Thoracic aorta (tissue), 2 donors: ENCODE results near the gene NT5E. TPM values are rescaled to one million over a fixed set of nuclear protein-coding genes. Genes with fewer than 3 reads are reported as not detected.

Experiments used
- ATAC-seq: fragments of 150-250 bp; one replicate; pipeline ENCODE4 v1.8.0; 2017; ENCODE audit warnings: low read depth; ENCODE audit not compliant: insufficient number of reproducible peaks, low FRiP score
- DNase-seq: peaks from one replicate; pipeline ENCODE4 v3.0.0-alpha.2; 2020; ENCODE audit warnings: low spot score
- H3K27ac ChIP-seq, 2 donors: fragments of 200-600 bp; sonication (generic); 1 replicate in 1 of 2; 2 replicates in 1 of 2; pipeline ENCODE4 v1.5.1; 2016; ENCODE audit warnings: mild to moderate bottlenecking in 2 of 2, moderate library complexity in 2 of 2
- H3K27me3 ChIP-seq: fragments of 200-600 bp; sonication (generic); replicated peaks from 2 replicates; pipeline ENCODE4 v1.6.0; 2016; ENCODE audit warnings: mild to moderate bottlenecking; ENCODE audit not compliant: insufficient read depth
- H3K36me3 ChIP-seq: fragments of 200-600 bp; sonication (generic); one replicate; pipeline ENCODE4 v1.5.1; 2016
- H3K4me1 ChIP-seq, 2 donors: fragments of 200-600 bp; sonication (generic); 1 replicate in 1 of 2; 2 replicates in 1 of 2; pipeline versions ENCODE4 v1.5.1 to v1.6.0; 2016; ENCODE audit warnings: low read depth in 2 of 2, mild to moderate bottlenecking in 1 of 2; ENCODE audit not compliant: control insufficient read depth in 1 of 2
- H3K4me3 ChIP-seq: fragments of 200-600 bp; sonication (generic); 2 replicates; pipeline ENCODE4 v1.5.1; 2016; ENCODE audit warnings: mild to moderate bottlenecking
- H3K9me3 ChIP-seq: fragments of 200-600 bp; sonication (generic); 2 replicates; pipeline ENCODE4 v1.5.1; 2016
- CTCF ChIP-seq: fragments of 200-600 bp; sonication (generic); IDR thresholded peaks from one replicate; pipeline ENCODE4 v1.5.1; 2019; ENCODE audit warnings: antibody characterized with exemption
- total RNA-seq, 2 donors: library from RNA; depleted of rRNA; stranded (reverse); fragments of >200 nt; gene quantifications; one replicate each; pipeline versions ENCODE4 v1.1.0 to v1.2.3, GENCODE V29; 2016

Gene NT5E
- total RNA-seq, 2 donors from 2014 or later: 47.4 to 57.4 TPM

GRCh38 chr6:85468326-85468725 lies 18.4 kb downstream of the NT5E start:
- no peak for TF ChIP-seq CTCF
- Histone ChIP-seq H3K4me1 (peaks cover 35 to 61% of the 10 kb centered on the region in 2 donors), H3K36me3 (no peaks in the 10 kb centered on the region), H3K27ac (peak overlapping the region; percentile 19 to 64), H3K4me3 (no peak overlapping the region), H3K9me3 (no peaks in the 10 kb centered on the region), H3K27me3 (no peaks in the 10 kb centered on the region)
- DNase-seq: no peak
- ATAC-seq: no peak

GRCh38 chr6:85469276-85470022 lies 19.6 kb downstream of the NT5E start:
- Histone ChIP-seq H3K27me3 (no peaks in the 10 kb centered on the region), H3K4me3 (no peak overlapping the region), H3K9me3 (no peaks in the 10 kb centered on the region), H3K4me1 (peaks cover 26 to 52% of the 10 kb centered on the region in 2 donors), H3K36me3 (no peaks in the 10 kb centered on the region), H3K27ac (peak overlapping the region; percentile 19 to 64)
- TF ChIP-seq CTCF: no peak
- ATAC-seq (no peak), DNase-seq (no peak)

- H3K27me3 ChIP-seq: no peaks in the 10 kb centered on the region
- no peaks in the 10 kb centered on the region for H3K36me3 ChIP-seq
- ATAC-seq: no peak
- TF ChIP-seq CTCF: no peak
- no peaks in the 10 kb centered on the region for H3K9me3 ChIP-seq
- peaks cover 21 to 46% of the 10 kb centered on the region in 2 donors for H3K4me1 ChIP-seq
- DNase-seq: no peak
- H3K4me3 ChIP-seq: no peak overlapping the region
- H3K27ac ChIP-seq: peak overlapping the region in 1 of 2 donors; percentile 64
Measured at GRCh38 chr6:85470023-85470410, 20.1 kb downstream of the NT5E start.

GRCh38 chr6:85472744-85473143 lies 22.9 kb downstream of the NT5E start:
- DNase-seq (no peak), ATAC-seq (no peak)
- peak overlapping the region; percentile 36 to 61 for H3K27ac ChIP-seq
- no peaks in the 10 kb centered on the region for H3K9me3 ChIP-seq
- H3K4me3 ChIP-seq: no peak overlapping the region
- H3K4me1 ChIP-seq: peaks cover 14 to 35% of the 10 kb centered on the region in 2 donors
- H3K27me3 ChIP-seq: no peaks in the 10 kb centered on the region
- no peaks in the 10 kb centered on the region for H3K36me3 ChIP-seq
- no peak for TF ChIP-seq CTCF

GRCh38 chr6:85473748-85474147 lies 23.9 kb downstream of the NT5E start:
- Histone ChIP-seq H3K27me3 (no peaks in the 10 kb centered on the region), H3K4me3 (no peak overlapping the region), H3K9me3 (no peaks in the 10 kb centered on the region), H3K36me3 (no peaks in the 10 kb centered on the region), H3K27ac (peak overlapping the region in 1 of 2 donors; percentile 61), H3K4me1 (peaks cover 14 to 33% of the 10 kb centered on the region in 2 donors)
- DNase-seq (no peak), ATAC-seq (no peak)
- no peak for TF ChIP-seq CTCF
